ENCODE results near the gene RAPSN. TPM values are rescaled to one million over a fixed set of nuclear protein-coding genes. Genes with fewer than 3 reads are reported as not detected.
A peak's percentile ranks its signal among the peaks of the same experiment; 100 is the strongest.
"Not testable (repeated sequence)": the region's sequence is repeated elsewhere in the genome, so short reads cannot be mapped to it uniquely, and the experiment has no call there.

RAPSN gene
- polyA plus RNA-seq, 3 donors from 2014 or later: not detected

DNA sequence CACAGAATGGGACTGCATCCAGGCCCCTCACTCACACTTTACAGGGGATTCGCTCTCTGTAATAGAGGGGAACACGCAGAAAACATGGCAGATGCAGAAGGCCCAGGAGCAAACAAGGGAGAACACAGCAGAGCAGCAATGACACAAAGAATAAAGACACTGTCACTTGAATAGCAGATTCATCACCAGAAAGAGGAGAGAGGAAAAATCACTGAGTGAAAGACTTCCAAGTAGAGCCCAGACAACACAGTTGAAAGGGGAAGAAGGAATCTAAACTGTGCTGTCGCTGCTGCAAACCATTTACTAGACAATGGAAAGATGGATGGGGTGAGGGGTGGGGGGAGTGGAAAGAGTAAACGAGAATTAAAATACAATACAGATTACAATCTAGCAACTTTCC is 28.8 kb upstream of the RAPSN start:
- peak overlapping the region in 2 of 6 donors; percentile 3 to 23 for H3K27ac Mint-ChIP-seq
- peaks cover 11 to 56% (median 39%) of the 10 kb centered on the region in 3 donors for H3K36me3 Mint-ChIP-seq
- H3K4me3 Mint-ChIP-seq: no peak overlapping the region
- H3K4me1 Mint-ChIP-seq: no peaks in the 10 kb centered on the region
- H3K27me3 Mint-ChIP-seq (ENCODE audit: low read depth in 3 of 3): peaks cover 0 to 3% (median 2%) of the 10 kb centered on the region in 3 donors
- no peak for DNase-seq
- no peaks in the 10 kb centered on the region for H3K9me3 Mint-ChIP-seq

DNA sequence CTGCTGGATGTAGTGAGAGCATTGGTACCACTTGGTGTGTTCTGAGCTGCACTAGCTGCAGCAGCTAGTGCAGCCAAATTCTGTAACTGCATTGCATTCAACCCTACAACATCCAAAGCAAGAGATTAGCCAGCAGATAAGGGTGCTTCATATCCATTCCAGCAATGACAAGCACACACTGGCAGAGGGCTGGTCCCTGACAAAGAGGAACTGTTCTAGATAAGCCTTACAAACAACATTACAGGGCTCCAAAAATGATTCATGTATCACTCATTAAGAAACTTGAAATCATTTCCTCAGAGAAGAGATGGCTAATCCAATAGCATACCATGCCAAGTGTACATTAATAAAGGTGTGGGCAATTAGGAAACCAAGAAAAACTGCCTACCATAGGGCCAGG is 28.4 kb upstream of the RAPSN start:
- no peak overlapping the region for H3K4me3 Mint-ChIP-seq
- no peak for DNase-seq
- peaks cover 2 to 3% (median 2%) of the 10 kb centered on the region in 3 donors for H3K27me3 Mint-ChIP-seq (ENCODE audit: low read depth in 3 of 3)
- H3K4me1 Mint-ChIP-seq: no peaks in the 10 kb centered on the region
- H3K36me3 Mint-ChIP-seq: peaks cover 11 to 54% (median 40%) of the 10 kb centered on the region in 3 donors
- H3K27ac Mint-ChIP-seq: peak overlapping the region in 3 of 6 donors; percentile 10 to 23 (median 17)
- no peaks in the 10 kb centered on the region for H3K9me3 Mint-ChIP-seq

DNA sequence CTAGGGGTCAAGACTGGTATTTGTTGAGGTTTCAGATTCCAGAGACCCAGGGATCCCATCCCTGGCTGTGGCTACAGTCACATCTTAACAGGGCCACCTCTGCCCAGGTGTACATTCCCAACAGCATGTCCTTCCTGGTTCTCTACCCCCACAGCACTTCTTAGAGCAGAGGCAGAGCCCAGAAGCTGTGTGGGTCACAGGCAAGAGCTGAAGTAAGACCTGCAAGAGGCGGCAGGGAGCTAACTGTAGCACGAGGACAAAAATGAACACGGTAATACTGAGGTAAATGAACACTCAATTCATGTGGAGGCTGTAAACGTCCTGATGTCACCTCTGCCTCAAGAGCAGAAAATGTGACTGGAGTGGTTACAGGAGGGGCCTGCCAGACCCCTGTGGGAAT is 21.7 kb upstream of the RAPSN start:
- Mint-ChIP-seq H3K9me3 (no peaks in the 10 kb centered on the region), H3K4me1 (peaks cover 1 to 3% of the 10 kb centered on the region in 2 donors), H3K27me3 (ENCODE audit: low read depth in 3 of 3) (peaks cover 0 to 3% (median 2%) of the 10 kb centered on the region in 3 donors), H3K36me3 (peaks cover 8 to 38% (median 19%) of the 10 kb centered on the region in 3 donors), H3K4me3 (no peak overlapping the region), H3K27ac (peak overlapping the region in 2 of 6 donors; percentile 68 to 71)
- DNase-seq: no peak

DNA sequence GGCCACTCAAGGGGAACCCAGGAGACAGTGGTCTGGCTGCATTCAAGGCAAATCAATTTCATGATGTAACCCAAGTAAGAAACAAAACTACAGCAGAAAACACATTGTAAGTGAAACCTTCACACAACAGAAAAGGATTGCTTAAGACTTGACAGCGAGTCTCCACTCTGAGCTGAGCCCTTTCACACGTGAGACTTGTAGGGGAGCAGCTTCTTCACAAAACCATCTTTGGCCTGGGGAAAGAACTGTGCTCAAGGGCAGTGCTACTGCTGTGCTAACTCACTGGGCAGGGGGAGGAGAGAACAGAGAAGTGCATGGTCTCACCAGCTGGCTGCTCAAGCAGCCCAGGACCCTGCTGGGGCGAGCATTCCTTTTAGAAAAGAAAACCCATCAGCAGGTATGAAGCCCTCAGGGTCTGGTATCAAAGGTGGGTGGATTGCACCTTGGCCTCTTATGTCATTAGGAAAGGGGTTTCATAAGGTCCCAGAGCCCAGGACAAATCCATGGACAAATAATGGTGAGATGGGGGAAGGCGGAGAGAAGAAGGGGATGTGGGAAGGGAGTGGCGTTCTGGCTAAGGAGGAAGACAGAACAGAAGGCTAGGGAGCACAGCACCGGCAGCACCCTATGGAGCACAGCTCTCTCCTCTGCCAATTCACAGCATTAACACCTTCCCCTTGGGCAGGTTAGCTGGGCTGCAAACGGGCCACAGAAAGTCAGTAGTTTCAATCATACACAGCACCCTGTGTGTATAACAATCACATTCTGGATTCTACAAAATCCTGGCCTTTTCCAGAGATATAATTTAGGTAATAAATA is 20.6 kb upstream of the RAPSN start:
- peak overlapping the region in 4 of 6 donors; percentile 25 to 73 (median 52) for H3K27ac Mint-ChIP-seq
- no peaks in the 10 kb centered on the region for H3K9me3 Mint-ChIP-seq
- peaks cover 8 to 28% (median 19%) of the 10 kb centered on the region in 3 donors for H3K36me3 Mint-ChIP-seq
- DNase-seq: no peak
- peak overlapping the region in 1 of 5 donors; percentile 17 for H3K4me3 Mint-ChIP-seq
- H3K4me1 Mint-ChIP-seq: peaks cover 3 to 8% of the 10 kb centered on the region in 2 donors
- H3K27me3 Mint-ChIP-seq (ENCODE audit: low read depth in 3 of 3): peaks cover 0 to 3% (median 2%) of the 10 kb centered on the region in 3 donors

DNA sequence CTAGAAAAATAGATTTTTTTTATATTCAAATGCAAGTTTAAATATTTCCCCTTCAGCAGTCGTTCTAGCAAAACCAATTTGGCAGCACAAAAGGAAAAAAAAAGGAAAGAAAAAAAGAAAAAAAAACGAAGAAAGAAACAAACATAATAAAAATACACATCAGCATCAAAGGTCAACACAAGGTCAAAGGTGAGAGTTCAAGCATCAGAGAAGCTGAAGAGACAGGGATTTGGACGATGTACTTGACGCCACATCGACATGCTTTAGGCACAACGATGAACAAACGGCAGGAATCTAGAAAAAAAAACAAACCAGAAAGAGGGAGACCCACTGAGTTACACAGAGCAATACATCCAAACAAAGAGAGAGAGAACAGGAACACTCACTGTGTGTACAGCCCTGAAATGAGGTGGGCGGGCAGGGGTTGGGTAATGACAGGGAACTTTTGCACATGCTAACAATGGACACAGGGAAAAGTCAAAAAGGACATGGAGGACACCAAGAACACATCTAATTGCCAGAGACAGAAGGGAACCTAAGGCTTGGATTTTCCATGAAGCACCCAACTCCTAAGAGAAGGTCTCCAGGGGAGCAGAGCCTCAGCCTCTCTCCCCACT is 19.8 kb upstream of the RAPSN start:
- Mint-ChIP-seq H3K27me3 (ENCODE audit: low read depth in 3 of 3) (peaks cover 0 to 3% (median 2%) of the 10 kb centered on the region in 3 donors), H3K27ac (peak overlapping the region in 2 of 6 donors; percentile 34 to 64), H3K4me1 (peaks cover 3 to 8% of the 10 kb centered on the region in 2 donors), H3K36me3 (peaks cover 8 to 23% (median 16%) of the 10 kb centered on the region in 3 donors), H3K4me3 (no peak overlapping the region), H3K9me3 (no peaks in the 10 kb centered on the region)
- DNase-seq: no peak

DNA sequence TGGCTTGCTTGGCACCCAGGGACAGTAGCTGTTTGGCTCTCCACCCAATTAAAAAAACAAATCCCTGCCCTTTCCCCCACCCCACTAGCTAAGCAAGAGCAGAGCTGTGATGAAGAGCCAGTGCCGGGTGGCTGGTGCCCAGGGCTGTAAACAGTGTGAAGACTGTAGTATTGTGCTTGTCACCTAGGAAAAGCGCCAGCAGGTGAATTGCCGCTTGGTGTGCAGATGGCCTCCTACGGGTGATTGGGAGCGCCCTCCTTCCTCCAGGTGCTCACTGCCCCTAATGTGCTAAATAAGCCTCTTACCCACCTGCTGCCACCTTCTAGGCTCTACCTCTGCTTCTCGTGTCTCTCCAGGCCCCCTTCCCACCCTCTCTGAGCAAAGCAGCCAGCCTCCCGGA is 18.4 kb upstream of the RAPSN start:
- DNase-seq: no peak
- Mint-ChIP-seq H3K36me3 (peaks cover 0 to 11% (median 7%) of the 10 kb centered on the region in 3 donors), H3K4me3 (no peak overlapping the region), H3K27ac (peak overlapping the region in 1 of 6 donors; percentile 7), H3K4me1 (peaks cover 3 to 8% of the 10 kb centered on the region in 2 donors), H3K27me3 (ENCODE audit: low read depth in 3 of 3) (peaks cover 0 to 2% (median 0%) of the 10 kb centered on the region in 3 donors), H3K9me3 (no peaks in the 10 kb centered on the region)

DNA sequence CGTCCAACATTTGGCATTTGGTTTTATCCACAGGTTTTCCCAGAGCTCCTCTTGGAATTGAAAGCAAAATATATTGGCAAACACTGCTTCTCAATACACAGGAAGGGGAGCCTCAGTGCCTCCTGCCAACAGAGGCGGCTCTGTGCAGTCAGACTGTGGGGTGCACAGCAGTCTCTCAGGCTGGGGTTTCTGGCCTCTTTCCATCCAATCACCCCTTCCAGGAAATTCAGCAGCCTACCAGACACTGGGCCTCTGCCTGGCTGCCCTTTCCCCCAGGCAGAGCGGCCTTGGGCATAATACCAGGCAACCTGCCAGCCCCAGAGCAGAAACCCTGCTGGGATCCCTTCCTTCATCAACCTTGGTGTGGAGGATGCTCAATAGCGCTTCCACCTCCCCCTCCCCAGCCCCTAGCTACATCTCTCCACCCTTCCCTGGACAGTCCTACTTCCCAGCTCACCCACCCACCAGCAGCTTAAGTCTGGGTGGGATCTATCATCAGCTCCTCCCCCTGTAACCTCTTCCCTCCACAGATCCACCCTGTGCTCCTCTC is 17.8 kb upstream of the RAPSN start:
- no peak overlapping the region for H3K4me3 Mint-ChIP-seq
- no peaks in the 10 kb centered on the region for H3K9me3 Mint-ChIP-seq
- no peak for DNase-seq
- no peak overlapping the region for H3K27ac Mint-ChIP-seq
- peaks cover 0 to 2% (median 0%) of the 10 kb centered on the region in 3 donors for H3K27me3 Mint-ChIP-seq (ENCODE audit: low read depth in 3 of 3)
- H3K36me3 Mint-ChIP-seq: peaks cover 0 to 11% (median 7%) of the 10 kb centered on the region in 3 donors
- H3K4me1 Mint-ChIP-seq: peaks cover 4 to 8% of the 10 kb centered on the region in 2 donors

DNA sequence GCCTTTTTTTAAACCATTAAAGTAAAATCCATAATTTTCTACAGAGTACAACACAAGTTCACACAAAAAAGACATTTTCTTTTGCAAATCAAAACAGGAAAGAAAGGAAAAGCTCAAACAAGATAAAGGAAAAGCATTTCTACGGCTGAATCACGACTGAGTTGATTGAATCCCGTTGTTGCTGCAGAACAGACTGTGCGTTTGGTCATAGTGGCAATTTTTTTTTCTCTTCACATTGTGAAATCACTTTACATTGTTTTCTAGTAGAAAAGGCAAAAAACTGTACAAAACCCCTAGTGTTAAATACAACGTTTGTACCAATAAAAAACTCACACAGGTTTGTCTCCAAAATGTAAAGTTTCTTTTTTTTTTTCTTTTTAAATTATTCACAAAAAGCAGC is 17.3 kb upstream of the RAPSN start:
- no peak for DNase-seq
- Mint-ChIP-seq H3K27me3 (ENCODE audit: low read depth in 3 of 3) (peaks cover 0 to 2% (median 0%) of the 10 kb centered on the region in 3 donors), H3K4me1 (peaks cover 4 to 8% of the 10 kb centered on the region in 2 donors), H3K4me3 (no peak overlapping the region), H3K9me3 (no peaks in the 10 kb centered on the region), H3K36me3 (peaks cover 0 to 11% (median 7%) of the 10 kb centered on the region in 3 donors), H3K27ac (peak overlapping the region in 2 of 6 donors; percentile 12 to 17)

DNA sequence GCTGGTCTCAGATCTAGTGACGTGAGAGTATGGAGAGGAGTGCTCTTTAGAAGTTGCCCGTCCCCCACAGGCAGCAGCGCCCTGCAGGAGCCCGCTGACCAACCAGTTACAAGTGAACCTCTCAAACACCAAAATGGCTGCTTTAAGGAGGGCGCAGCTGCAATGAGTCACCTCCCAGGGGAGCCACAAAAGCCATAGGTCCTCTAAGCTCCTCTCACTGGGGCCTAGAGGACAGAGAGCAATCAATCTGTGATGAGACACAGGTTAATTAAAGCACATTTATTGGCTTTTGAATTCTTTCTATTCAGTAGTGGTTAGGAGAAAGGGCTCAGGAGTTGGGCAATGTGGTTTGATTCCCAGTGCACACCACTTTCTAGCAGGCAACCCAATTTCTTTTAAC is 15.5 kb upstream of the RAPSN start:
- Mint-ChIP-seq H3K4me1 (peaks cover 4 to 13% of the 10 kb centered on the region in 2 donors), H3K36me3 (peaks cover 0 to 3% (median 3%) of the 10 kb centered on the region in 3 donors), H3K9me3 (no peaks in the 10 kb centered on the region), H3K27me3 (ENCODE audit: low read depth in 3 of 3) (peaks cover 0 to 2% (median 0%) of the 10 kb centered on the region in 3 donors), H3K4me3 (no peak overlapping the region), H3K27ac (peak overlapping the region in 1 of 6 donors; percentile 29)
- no peak for DNase-seq

DNA sequence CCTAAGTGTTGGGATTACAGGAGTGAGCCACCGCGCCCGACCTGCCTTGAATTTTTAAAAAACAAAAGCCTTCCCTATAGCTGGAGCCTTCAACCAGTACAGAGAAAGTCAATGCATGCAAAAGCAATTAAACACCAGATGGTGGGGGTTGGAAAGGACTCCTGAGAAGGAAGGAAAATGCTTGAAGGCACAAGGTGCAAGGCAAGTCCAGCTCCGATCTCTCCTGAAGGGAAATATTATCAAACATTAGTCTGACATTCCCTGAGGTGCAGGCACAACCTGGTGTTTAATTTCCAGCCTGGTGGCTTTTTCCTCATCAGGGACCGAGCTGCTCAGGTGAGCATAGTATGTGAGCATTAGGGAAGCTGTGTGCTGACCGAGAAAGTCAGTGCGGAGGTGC is 12.9 kb upstream of the RAPSN start:
- no peak overlapping the region for H3K27ac Mint-ChIP-seq
- no peaks in the 10 kb centered on the region for H3K9me3 Mint-ChIP-seq
- no peaks in the 10 kb centered on the region for H3K27me3 Mint-ChIP-seq (ENCODE audit: low read depth in 3 of 3)
- H3K4me3 Mint-ChIP-seq: no peak overlapping the region
- H3K4me1 Mint-ChIP-seq: peaks cover 1 to 13% of the 10 kb centered on the region in 2 donors
- peaks cover 0 to 3% (median 0%) of the 10 kb centered on the region in 3 donors for H3K36me3 Mint-ChIP-seq
- DNase-seq: no peak

DNA sequence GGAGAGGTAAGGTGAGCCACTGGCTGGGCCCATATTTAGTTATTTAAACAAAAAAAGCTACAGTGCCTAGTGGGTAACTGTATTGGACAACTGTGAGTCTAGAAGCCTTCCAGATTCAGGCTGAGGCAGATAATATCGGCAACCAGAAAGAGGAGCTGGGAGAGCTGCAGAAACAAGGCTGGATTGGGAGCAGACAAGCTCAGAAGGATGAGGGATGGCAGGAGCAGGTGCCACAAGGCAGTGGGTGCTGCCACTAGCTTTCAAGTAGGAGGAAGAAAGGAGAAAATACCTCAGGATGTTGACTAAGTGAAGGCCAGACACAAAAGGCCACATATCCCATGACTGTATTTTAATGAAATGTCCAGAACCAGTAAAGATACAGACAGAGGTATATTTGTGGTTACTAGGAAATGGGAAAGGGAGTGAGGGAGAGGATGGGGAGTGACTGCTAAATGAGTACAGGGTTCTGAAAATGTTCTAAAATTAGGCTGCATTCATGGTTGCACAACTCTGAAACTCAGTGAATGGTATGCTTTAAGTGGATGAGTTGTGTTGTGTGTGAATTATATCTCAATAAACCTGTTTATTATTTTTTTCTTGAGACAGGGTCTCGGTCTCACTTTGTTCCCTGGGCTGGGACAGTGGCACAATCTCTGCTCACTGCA is 11.8 kb upstream of the RAPSN start:
- H3K4me1 Mint-ChIP-seq: peaks cover 1 to 12% of the 10 kb centered on the region in 2 donors
- H3K9me3 Mint-ChIP-seq: no peaks in the 10 kb centered on the region
- H3K27me3 Mint-ChIP-seq (ENCODE audit: low read depth in 3 of 3): peaks cover 0 to 2% (median 0%) of the 10 kb centered on the region in 3 donors
- peak overlapping the region in 2 of 6 donors; percentile 15 to 24 for H3K27ac Mint-ChIP-seq
- no peak for DNase-seq
- H3K4me3 Mint-ChIP-seq: no peak overlapping the region
- H3K36me3 Mint-ChIP-seq: peaks cover 0 to 3% (median 0%) of the 10 kb centered on the region in 3 donors

DNA sequence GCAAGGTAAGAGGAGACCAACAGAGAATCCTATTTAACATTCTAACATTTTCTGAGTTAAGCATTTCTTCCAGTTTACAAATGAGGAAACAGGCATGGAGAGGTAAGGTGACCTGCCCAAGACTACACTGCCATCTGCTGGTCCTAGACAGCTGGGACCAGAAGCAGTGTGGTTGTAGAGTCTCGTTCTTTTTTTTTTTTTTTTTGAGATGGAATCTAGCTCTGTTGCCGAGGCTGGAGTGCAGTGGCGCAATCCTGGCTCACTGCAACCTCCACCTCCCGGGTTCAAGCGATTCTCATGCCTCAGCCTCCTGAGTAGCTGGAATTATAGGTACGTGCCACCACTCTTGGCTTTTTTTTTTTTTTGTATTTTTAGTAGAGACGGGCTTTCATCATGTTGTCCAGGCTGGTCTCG is 5.3 kb upstream of the RAPSN start:
- not testable (repeated sequence) for H3K36me3 Mint-ChIP-seq; H3K4me3 Mint-ChIP-seq; H3K9me3 Mint-ChIP-seq; H3K27me3 Mint-ChIP-seq (ENCODE audit: low read depth in 3 of 3); H3K4me1 Mint-ChIP-seq
- DNase-seq: peak; percentile 48 to 66 (median 63)
- H3K27ac Mint-ChIP-seq: peak overlapping the region in 1 of 6 donors; percentile 34

DNA sequence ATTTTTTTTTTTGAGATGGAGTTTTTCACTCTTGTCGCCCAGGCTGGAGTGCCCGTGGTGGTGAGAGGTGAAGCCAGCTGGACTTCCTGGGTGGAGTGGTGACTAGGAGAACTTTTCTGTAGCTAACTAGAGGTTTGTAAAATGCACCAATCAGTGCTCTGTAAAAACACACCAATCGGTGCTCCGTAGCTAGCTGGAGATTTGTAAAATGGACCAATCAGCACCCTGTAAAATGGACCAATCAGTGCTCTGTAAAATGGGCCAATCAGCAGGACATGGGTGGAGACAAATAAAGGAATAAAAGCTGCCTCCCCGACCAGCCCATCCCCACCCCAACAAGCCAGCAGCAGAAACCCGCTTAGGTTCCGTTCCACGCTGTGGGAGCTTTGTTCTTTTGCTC is 4.4 kb upstream of the RAPSN start:
- DNase-seq: no peak
- no peaks in the 10 kb centered on the region for H3K9me3 Mint-ChIP-seq
- H3K27me3 Mint-ChIP-seq (ENCODE audit: low read depth in 3 of 3): peaks cover 0 to 4% (median 4%) of the 10 kb centered on the region in 3 donors
- H3K4me3 Mint-ChIP-seq: peak overlapping the region in 1 of 5 donors; percentile 21
- H3K4me1 Mint-ChIP-seq: peaks cover 5% of the 10 kb centered on the region in 2 donors
- H3K36me3 Mint-ChIP-seq: peaks cover 0 to 3% (median 0%) of the 10 kb centered on the region in 3 donors
- no peak overlapping the region for H3K27ac Mint-ChIP-seq

Measured in immature natural killer cell (primary cell).